GM13977 (cell line): ENCODE results near the gene MED13L.

ENCODE experiments used
- DNase-seq: peaks from one replicate; pipeline ENCODE4 v3.0.0; 2012; ENCODE audit warnings: low spot score
- CTCF ChIP-seq: IDR thresholded peaks from 2 replicates; pipeline ENCODE4 v1.5.1; 2012; ENCODE audit warnings: mild to moderate bottlenecking, control low read depth; ENCODE audit not compliant: insufficient read depth; ENCODE audit errors: extremely low read depth, missing control alignments
- in situ Hi-C: fragments of 300-500 bp; cut with MboI; formaldehyde crosslinking; loops from one replicate; pipeline ENCODE4 v1.12.0; 2022; ENCODE audit warnings: low sequenced_read_pairs, low pct_unique_long_range_greater_than_20kb, mixed read lengths, inconsistent platforms; ENCODE audit not compliant: unreplicated experiment

MED13L gene

GRCh38 chr12:116196752-116197718, 80.5 kb downstream of the MED13L start:
- no peak for TF ChIP-seq CTCF
- DNase-seq: no peak

DNA sequence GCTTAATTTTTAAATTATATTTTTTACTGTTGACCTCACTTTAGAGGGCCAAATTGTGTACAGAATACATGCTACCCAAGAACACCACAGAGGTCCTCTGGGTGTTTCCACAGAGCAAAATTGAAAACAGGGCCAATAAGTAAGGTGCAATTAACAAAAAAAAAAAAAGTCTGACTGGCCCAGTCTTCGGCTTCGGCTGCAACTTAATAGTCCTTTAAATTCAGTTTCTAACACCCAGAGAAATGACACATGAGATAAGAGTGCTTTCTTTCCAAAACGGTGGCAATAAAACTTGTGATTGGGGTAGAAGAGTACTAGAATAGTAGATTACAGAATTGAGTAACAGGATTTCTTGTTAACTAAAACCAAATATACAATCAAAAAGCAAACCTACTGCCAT, 81.3 kb downstream of the MED13L start:
- in situ Hi-C loops: no loop called here
- DNase-seq: no peak
- TF ChIP-seq CTCF: no peak

More at GRCh38 chr12:116196752-116197718, 80.5 kb downstream of the MED13L start:
- in situ Hi-C loops: no loop called here

DNA sequence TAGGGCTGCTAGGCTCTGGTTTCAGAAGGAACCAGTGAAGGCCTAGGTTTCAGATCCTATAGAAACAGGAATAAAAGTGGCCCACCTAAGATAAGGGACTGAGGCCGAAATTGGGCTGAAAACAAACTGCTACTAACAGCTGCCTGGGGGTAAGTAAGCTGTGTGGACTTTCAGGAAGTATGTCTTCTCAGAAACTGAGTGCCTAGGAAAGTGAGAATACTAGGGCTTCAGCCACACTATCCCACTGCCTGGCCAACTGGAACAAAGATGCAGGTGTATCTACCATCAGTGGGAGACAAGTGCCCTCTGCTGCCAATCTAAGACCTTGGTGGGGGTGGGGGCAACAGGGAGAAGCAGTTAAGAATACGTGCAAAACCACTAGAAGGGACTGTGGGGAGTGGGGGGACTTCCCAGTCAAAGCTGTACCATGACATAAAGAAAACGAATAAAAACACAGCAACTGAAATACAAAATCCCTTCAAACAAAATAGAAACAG, 82.5 kb downstream of the MED13L start:
- peak; percentile 33 for TF ChIP-seq CTCF
- in situ Hi-C loops: no loop called here
- peak; percentile 51 for DNase-seq

DNA sequence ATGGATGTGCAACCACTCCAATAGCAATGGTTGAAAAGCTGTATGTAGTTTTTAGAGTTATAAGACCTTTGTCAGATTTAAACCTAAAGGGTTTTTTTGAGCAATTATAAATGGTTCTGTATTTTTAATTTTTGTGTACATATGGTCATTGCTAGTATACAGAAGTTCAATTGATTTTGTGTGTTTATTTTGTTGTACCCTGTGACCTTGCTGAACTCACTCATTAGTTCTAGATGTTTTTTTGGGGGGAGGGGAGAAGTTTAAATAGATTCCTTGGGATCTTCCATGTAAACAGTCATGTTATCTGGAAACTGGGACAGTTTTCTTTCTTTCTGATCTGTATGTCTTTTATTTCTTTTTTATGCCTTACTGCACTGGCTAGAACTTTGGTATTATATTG, 87.8 kb downstream of the MED13L start:
- in situ Hi-C loops: no loop called here
- no peak for TF ChIP-seq CTCF
- no peak for DNase-seq

DNA sequence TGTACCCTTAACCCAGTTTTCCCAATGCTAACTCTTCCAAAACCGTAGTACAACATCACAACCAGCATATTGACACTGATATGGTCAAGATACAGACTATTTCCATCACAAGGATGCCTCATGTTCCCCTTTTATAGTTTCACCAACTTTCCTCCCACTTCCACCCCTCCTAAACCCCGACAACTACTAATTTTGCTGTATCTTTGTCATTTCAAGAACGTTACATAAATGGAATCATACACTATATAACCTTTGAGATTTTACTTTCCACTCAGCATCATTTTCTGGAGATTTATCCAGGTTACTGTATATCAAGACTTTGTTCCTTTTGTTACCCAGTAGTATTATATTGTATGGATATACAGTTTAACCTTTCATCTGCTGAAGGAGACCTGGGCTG, 88.9 kb downstream of the MED13L start:
- in situ Hi-C loops: no loop called here
- no peak for TF ChIP-seq CTCF
- DNase-seq: no peak

DNA sequence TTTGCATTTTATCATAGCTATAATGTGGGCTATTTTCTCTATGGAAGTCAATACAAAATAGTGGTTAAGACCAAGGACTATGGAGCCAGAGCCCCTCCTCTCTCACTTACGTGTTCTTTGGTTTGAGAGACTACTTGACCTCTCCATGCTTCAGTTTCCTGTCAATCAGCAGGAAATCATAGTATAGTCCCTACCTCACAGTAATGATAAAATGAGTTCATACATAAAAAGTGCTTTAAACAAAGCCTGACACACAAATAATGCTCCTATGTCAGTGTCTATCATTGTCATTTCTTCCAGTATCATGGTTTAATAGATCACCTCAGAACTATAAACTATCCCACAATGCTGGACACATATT, 90.4 kb downstream of the MED13L start:
- in situ Hi-C loops: no loop called here
- no peak for TF ChIP-seq CTCF
- no peak for DNase-seq
